Osteoblast (primary cell): ENCODE results near the gene UCP2. TPM values are rescaled to one million over a fixed set of nuclear protein-coding genes. Genes with fewer than 3 reads are reported as not detected.

Experiments used
- DNase-seq: peaks from one replicate; pipeline ENCODE4 v3.0.0; 2011; ENCODE audit warnings: low spot score, mixed read lengths; ENCODE audit not compliant: insufficient read length; ENCODE audit errors: missing footprints
- H2AFZ ChIP-seq: 2 replicates; pipeline ENCODE4 v1.6.0; 2011; ENCODE audit warnings: mild to moderate bottlenecking, low read length
- H3K27ac ChIP-seq: 2 replicates; pipeline ENCODE4 v1.5.1; 2011; ENCODE audit warnings: mild to moderate bottlenecking, low read depth, low read length, moderate library complexity
- H3K27me3 ChIP-seq: 2 replicates; pipeline ENCODE4 v1.6.0; 2012; ENCODE audit warnings: mild to moderate bottlenecking, control low read depth, inconsistent platforms, low read length, moderate library complexity; ENCODE audit not compliant: insufficient read depth
- H3K36me3 ChIP-seq: 2 replicates; pipeline ENCODE4 v1.5.1; 2011; ENCODE audit warnings: mild to moderate bottlenecking, low read length, control low read depth, moderate library complexity; ENCODE audit not compliant: insufficient read depth
- H3K4me1 ChIP-seq: 2 replicates; pipeline ENCODE4 v1.5.1; 2011; ENCODE audit warnings: mild to moderate bottlenecking, low read length, control low read depth, moderate library complexity; ENCODE audit not compliant: insufficient read depth
- H3K4me2 ChIP-seq: 2 replicates; pipeline ENCODE4 v1.6.0; 2011; ENCODE audit warnings: mild to moderate bottlenecking, low read length; ENCODE audit not compliant: insufficient read depth
- H3K4me3 ChIP-seq: fragments of 200-600 bp; sonication (generic); 3 replicates; pipeline ENCODE4 v1.5.1; 2012; ENCODE audit warnings: mild to moderate bottlenecking, low read length, inconsistent platforms; ENCODE audit not compliant: insufficient read depth
- H3K79me2 ChIP-seq: 2 replicates; pipeline ENCODE4 v1.6.0; 2012; ENCODE audit warnings: mild to moderate bottlenecking, low read length, control low read depth, inconsistent platforms; ENCODE audit not compliant: insufficient read depth
- H3K9me3 ChIP-seq: 2 replicates; pipeline ENCODE4 v1.5.1; 2011; ENCODE audit warnings: low read depth, low read length, control low read depth
- H4K20me1 ChIP-seq: 2 replicates; pipeline ENCODE4 v1.6.0; 2012; ENCODE audit warnings: mild to moderate bottlenecking, low read length, control low read depth; ENCODE audit not compliant: insufficient read depth
- total RNA-seq: library from RNA; depleted of rRNA; stranded (reverse); fragments of >200 nt; gene quantifications from 2 replicates; pipeline ENCODE4 v1.2.3, GENCODE V29; 2012
- TF ChIP-seq, protein P1 (sequence below): IDR thresholded peaks from 2 replicates; pipeline ENCODE4 v1.5.1; 2011; ENCODE audit warnings: mild to moderate bottlenecking, low read depth, low read length, moderate library complexity; ENCODE audit errors: extremely low read depth

UCP2 gene
- total RNA-seq, 1 donor, result under 0.01 TPM

DNA sequence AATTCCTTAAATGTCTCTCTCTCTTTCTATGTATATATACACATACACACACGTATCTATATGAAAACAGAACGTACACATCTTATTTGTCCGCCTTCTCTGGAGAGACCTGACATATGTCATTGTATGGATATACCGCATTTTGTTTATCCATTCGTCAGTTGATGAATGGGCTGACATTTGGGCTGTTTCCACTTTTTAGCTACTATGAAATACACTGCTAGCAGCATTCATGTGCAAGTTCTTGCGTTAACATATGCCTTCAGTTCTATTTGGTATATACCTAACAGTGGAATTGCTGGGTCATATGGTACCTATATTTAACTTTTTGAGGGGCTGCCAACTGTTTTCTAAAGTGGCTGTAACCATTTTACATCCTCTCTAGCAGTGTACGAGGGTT, 49.9 kb downstream of the UCP2 start:
- no peak for DNase-seq
- Histone ChIP-seq H2AFZ (no peak overlapping the region), H3K79me2 (no peaks in the 10 kb centered on the region), H3K4me3 (no peak overlapping the region), H3K27ac (no peak overlapping the region), H3K4me1 (no peaks in the 10 kb centered on the region), H3K4me2 (no peak overlapping the region), H3K9me3 (no peaks in the 10 kb centered on the region), H3K27me3 (no peaks in the 10 kb centered on the region), H3K36me3 (peaks cover 7% of the 10 kb centered on the region), H4K20me1 (no peaks in the 10 kb centered on the region)
- TF ChIP-seq, protein P1, sequence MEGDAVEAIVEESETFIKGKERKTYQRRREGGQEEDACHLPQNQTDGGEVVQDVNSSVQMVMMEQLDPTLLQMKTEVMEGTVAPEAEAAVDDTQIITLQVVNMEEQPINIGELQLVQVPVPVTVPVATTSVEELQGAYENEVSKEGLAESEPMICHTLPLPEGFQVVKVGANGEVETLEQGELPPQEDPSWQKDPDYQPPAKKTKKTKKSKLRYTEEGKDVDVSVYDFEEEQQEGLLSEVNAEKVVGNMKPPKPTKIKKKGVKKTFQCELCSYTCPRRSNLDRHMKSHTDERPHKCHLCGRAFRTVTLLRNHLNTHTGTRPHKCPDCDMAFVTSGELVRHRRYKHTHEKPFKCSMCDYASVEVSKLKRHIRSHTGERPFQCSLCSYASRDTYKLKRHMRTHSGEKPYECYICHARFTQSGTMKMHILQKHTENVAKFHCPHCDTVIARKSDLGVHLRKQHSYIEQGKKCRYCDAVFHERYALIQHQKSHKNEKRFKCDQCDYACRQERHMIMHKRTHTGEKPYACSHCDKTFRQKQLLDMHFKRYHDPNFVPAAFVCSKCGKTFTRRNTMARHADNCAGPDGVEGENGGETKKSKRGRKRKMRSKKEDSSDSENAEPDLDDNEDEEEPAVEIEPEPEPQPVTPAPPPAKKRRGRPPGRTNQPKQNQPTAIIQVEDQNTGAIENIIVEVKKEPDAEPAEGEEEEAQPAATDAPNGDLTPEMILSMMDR, result no peak

DNA sequence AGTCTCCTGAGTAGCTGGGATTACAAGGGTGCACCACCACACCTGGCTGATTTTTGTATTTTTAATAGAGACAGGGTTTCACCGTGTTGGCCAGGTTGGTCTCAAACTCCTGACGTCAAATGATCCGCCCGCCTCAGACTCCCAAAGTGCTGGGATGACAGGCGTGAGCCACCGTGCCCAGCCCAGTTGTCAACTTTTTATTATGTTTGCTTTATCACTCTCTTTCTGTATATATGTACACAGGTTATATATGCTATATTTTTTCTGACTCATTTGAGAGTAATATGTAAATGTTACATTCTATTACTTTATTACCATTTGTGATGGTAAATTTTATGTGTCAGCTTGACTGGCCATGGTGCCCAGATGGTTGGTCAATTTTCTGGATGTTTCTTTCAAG, 50.7 kb downstream of the UCP2 start:
- no peaks in the 10 kb centered on the region for H4K20me1 ChIP-seq
- no peaks in the 10 kb centered on the region for H3K9me3 ChIP-seq
- TF ChIP-seq, protein P1, result no peak
- peaks cover 15% of the 10 kb centered on the region for H3K36me3 ChIP-seq
- no peak for DNase-seq
- no peak overlapping the region for H3K4me2 ChIP-seq
- no peak overlapping the region for H2AFZ ChIP-seq
- H3K79me2 ChIP-seq, result no peaks in the 10 kb centered on the region
- no peak overlapping the region for H3K27ac ChIP-seq
- H3K27me3 ChIP-seq, result no peaks in the 10 kb centered on the region
- H3K4me1 ChIP-seq, result no peaks in the 10 kb centered on the region
- no peak overlapping the region for H3K4me3 ChIP-seq

DNA sequence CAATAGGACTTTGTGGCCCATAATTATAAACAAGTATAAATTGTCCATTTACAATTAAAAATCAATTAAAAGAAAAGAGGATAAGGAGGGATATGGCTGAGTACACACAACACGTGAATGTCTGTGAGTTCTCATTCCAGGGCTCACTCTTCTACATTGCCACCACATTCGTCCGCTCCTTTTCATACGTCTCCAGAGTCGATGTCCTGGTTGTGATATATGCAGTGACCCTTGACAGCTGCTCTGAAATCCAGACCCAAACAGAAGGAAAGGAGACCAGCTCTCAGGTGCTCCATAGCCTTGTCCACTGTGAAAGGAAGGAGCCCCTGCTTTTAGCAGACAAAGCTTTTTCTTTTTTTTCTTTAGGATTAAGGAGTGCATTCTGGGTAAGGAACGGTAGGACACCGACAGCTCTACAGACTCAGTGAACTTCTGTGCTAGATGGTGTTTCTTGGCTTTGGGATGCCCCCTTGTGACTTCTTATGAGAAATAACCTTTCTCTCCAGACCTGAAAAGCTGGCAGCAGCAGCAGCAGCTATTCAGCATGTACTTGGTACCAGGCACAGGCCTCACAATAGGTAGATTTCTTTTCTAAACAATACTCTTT, 51.5 kb downstream of the UCP2 start:
- Histone ChIP-seq H3K27ac (no peak overlapping the region), H3K36me3 (peaks cover 15% of the 10 kb centered on the region), H3K27me3 (no peaks in the 10 kb centered on the region), H3K79me2 (no peaks in the 10 kb centered on the region), H2AFZ (peak overlapping the region; percentile 30), H3K4me2 (no peak overlapping the region), H3K4me1 (no peaks in the 10 kb centered on the region), H4K20me1 (no peaks in the 10 kb centered on the region), H3K4me3 (no peak overlapping the region), H3K9me3 (no peaks in the 10 kb centered on the region)
- DNase-seq, result peak; percentile 92
- TF ChIP-seq, protein P1, result peak; percentile 66

DNA sequence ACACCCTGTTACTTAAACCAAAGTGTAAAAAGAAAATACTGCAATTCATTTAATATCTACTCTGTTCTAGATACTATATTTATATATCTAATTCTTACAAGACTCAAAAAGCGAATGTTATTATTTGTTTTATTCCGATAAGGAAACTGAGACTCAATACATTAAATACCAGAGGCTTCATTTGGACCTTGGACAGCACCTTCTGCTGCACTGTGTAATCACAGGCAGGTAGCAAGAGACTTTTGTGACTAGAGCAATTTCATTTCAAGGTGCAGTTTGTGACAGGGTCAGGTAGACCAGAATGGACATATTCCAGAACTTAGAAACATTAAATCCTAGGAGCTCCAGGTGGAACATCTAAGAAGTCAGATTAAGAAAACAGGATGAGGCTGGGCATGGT, 53.3 kb downstream of the UCP2 start:
- TF ChIP-seq, protein P1, result no peak
- Histone ChIP-seq H3K36me3 (peaks cover 17% of the 10 kb centered on the region), H3K4me2 (no peak overlapping the region), H4K20me1 (no peaks in the 10 kb centered on the region), H3K4me1 (no peaks in the 10 kb centered on the region), H3K27me3 (no peaks in the 10 kb centered on the region), H3K9me3 (no peaks in the 10 kb centered on the region), H2AFZ (no peak overlapping the region), H3K4me3 (no peak overlapping the region), H3K27ac (no peak overlapping the region), H3K79me2 (no peaks in the 10 kb centered on the region)
- DNase-seq, result no peak

Other genes with a start within 250 kb of the UCP2 start
- 145 and 157 TPM in 2 replicates for gene RAB6A, start 221.8 kb downstream of the UCP2 start, total RNA-seq
- gene MRPL48, start 195.0 kb downstream of the UCP2 start, total RNA-seq, result 14.5 and 19.7 TPM in 2 replicates
- 42.7 and 45.2 TPM in 2 replicates for gene COA4, start 106.0 kb downstream of the UCP2 start, total RNA-seq
- 5.4 and 9.1 TPM in 2 replicates for gene PAAF1, start 105.8 kb downstream of the UCP2 start, total RNA-seq
- gene DNAJB13, start 31.8 kb downstream of the UCP2 start, total RNA-seq, result not detected in 2 replicates
- under 0.01 and 0.59 TPM in 2 replicates for gene UCP3, start 26.2 kb upstream of the UCP2 start, total RNA-seq
- 12.4 and 14.1 TPM in 2 replicates for gene C2CD3, start 188.2 kb upstream of the UCP2 start, total RNA-seq
- gene PPME1, start 188.4 kb upstream of the UCP2 start, total RNA-seq, result 16.5 and 18.5 TPM in 2 replicates